Panc1 (cell line): Measurements from ENCODE around the gene SIN3B.

Experiments used
- CTCF ChIP-seq: fragments of 450-650 bp; IDR thresholded peaks from 2 replicates; pipeline ENCODE4 v1.5.1; 2017; ENCODE audit warnings: mild to moderate bottlenecking
- POLR2AphosphoS5 ChIP-seq: IDR thresholded peaks from 2 replicates; pipeline ENCODE4 v1.6.1; 2012; ENCODE audit warnings: mild to moderate bottlenecking, low read depth, low read length, moderate library complexity
- REST ChIP-seq, 2 experiments: IDR thresholded peaks; 2 replicates each; pipeline ENCODE4 v1.6.1; 2011 to 2012; ENCODE audit warnings: low read depth in 2 of 2, control low read depth in 1 of 2, low read length in 1 of 2, mild to moderate bottlenecking in 1 of 2, moderate library complexity in 1 of 2; ENCODE audit not compliant: insufficient read depth in 1 of 2
- SIN3A ChIP-seq: IDR thresholded peaks from 2 replicates; pipeline ENCODE4 v1.6.1; 2012; ENCODE audit warnings: low read depth, mild to moderate bottlenecking, low read length, moderate library complexity, borderline replicate concordance; ENCODE audit not compliant: insufficient read depth

GRCh38 chr19:16831531-16831930, 2.3 kb downstream of the SIN3B start:
- no peak for TF ChIP-seq CTCF
- no peak for TF ChIP-seq POLR2AphosphoS5
- TF ChIP-seq REST (IDR thresholded peaks at IDR 0.05; ENCODE audit: insufficient read depth in 1 of 2, low read depth in 2 of 2, low read length in 1 of 2) = no peak
- TF ChIP-seq SIN3A = no peak
